GM12874 (cell line): ENCODE results near the gene GPR107.
A peak's percentile ranks its signal among the peaks of the same experiment; 100 is the strongest.

Source experiments
- CTCF ChIP-seq: IDR thresholded peaks from 2 replicates; pipeline ENCODE4 v1.5.1; 2011; ENCODE audit warnings: low read depth, mild to moderate bottlenecking, control low read depth, low read length, moderate library complexity; ENCODE audit not compliant: insufficient read depth

GPR107 gene

GRCh38 chr9:130092910-130093309 is 39.2 kb downstream of the GPR107 start:
- TF ChIP-seq CTCF: no peak

- TF ChIP-seq CTCF: no peak
Observed at GRCh38 chr9:130095872-130096271, 42.2 kb downstream of the GPR107 start.

- TF ChIP-seq CTCF: no peak
Observed at GRCh38 chr9:130100681-130101080, 47.0 kb downstream of the GPR107 start.

GRCh38 chr9:130101915-130102314 is 48.2 kb downstream of the GPR107 start:
- no peak for TF ChIP-seq CTCF

- TF ChIP-seq CTCF: no peak
Observed at GRCh38 chr9:130104491-130105193, 50.9 kb downstream of the GPR107 start.

GRCh38 chr9:130106860-130107233 is 53.1 kb downstream of the GPR107 start:
- TF ChIP-seq CTCF: no peak

GRCh38 chr9:130107234-130107861 is 53.6 kb downstream of the GPR107 start:
- peak; percentile 62 for TF ChIP-seq CTCF
